ENCODE data around the gene TMEFF2.

Gene TMEFF2

GRCh38 chr2:192010073-192010472 lies 184.7 kb downstream of the TMEFF2 start:
- DNase-seq (ENCODE audit: low read depth) = no peak

GRCh38 chr2:192007581-192008228 lies 187.0 kb downstream of the TMEFF2 start:
- no peak for DNase-seq (ENCODE audit: low read depth)

DNA sequence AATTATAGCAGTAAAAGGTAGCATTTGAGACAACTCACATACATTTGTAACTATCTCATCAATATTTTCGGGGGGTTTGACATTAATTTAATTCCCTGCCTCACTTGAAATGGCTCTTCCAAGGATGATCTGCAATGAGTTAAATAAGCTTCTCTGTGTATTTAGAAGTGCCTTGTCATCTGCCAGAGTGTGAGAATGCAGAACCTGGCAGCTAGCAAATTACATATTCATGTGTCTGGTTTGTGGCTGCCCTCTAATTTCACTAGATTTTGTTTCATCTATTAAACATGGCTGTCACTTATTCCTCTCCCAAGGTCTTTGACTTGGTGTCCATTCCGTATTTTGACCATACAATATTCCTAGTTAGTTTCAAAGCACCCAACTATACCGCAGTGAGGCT lies 189.5 kb downstream of the TMEFF2 start:
- no peak for DNase-seq (ENCODE audit: low read depth)

DNA sequence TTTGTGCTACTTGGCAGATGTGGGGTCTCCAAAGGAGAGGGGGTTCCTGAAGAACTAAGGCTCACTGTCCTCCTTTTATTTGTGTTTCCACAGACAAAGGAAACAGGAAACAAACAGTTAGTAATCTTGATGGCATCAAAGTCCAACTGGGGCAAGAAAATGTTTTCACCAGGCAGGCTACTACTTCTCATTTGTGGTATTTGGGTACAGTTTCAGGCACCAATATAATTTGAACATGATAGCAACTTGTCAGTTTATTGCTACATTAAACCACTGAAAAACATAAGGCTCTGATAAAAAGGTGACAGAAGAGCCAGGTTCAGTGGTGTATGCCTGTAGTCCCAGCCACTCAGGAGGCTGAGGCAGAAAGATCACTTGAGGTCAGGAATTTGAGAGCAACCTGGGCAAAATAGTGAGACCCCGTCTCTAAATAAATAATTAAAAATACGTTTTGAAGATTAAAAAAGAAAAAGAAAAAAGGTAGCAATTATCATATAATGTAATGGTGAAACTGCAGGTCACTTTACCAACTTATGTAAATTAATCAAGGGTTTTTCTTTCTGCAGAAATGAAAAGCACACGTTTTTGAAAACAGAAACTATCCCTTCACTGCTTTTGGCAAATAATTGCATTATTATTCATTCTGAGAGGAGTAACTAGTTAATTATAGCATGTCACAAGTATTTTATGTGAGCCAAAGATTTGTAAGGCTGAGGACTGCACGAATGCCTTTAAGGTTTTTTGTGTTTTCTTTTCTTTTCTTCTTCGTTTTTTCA lies 190.4 kb downstream of the TMEFF2 start:
- no peak for DNase-seq (ENCODE audit: low read depth)

- DNase-seq (ENCODE audit: low read depth) = no peak
Measured at GRCh38 chr2:192002418-192002817, 192.3 kb downstream of the TMEFF2 start.

DNA sequence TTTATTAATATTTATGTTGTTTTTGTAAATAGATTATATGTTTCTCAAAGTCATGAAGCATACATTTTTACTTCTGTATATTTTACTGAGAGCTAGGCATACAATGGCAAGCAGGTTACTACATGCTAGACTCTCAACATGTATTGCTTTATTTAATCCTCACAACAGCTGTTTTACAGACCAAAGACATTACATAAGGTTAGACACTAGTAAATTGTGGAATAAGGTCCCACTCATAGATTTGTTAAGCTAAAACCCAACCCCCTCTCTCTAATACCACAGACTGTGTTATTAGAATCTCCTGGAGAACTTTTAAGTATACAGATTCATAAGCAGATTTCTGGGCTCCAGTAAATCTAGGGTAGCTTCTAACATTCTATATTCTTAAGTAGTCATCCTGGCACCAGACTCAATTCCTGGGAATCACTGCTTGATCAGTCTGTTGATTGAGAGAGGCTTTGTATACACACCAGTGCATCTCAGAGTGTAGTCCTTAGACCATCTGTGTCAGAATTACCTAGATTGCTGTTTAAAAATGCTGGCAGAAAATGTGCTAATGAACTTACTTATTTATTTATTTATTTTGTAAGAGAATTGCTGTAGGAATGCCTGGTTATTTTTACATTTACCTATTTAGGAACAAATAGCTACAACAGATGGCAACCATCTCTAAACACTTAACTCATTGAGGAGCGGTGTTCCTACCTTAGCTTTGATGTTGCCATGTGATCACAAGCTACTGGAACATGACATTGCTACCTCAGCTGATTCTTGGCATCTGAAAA lies 194.3 kb downstream of the TMEFF2 start:
- DNase-seq (ENCODE audit: low read depth) = no peak

DNA sequence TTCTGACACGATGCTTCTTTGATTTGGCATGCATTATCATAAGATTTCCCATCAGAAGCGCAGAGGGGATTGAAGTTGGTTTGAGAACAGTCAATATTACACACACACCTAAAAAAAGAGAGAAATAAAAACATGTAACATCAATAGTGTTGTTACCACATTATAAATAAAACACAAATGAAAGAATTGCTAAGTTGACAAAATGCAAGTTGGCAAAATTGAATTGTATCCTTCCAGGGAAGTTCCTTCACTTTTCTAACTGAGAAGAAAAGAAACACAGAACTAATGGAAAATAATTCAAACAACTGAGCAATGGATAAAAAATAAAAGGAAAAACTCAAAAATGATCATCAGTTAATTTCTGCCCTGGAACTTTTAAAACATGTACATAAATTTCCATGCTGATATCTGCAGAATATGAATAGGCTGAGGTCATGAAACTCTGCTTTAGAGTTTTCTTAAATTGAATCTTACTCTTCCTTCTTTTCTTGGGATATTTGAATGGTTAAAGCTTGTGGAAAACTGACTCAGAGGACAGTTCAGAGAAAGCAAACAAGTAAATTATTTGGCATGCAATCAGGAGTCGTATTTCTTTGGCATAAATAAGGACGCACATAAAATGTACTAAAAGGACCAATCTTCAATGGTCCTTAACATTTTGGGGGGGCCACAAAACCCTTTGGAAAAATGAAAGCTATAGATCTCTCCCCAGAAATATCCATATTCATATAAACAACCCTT lies 195.5 kb downstream of the TMEFF2 start:
- DNase-seq (ENCODE audit: low read depth) = no peak

DNA sequence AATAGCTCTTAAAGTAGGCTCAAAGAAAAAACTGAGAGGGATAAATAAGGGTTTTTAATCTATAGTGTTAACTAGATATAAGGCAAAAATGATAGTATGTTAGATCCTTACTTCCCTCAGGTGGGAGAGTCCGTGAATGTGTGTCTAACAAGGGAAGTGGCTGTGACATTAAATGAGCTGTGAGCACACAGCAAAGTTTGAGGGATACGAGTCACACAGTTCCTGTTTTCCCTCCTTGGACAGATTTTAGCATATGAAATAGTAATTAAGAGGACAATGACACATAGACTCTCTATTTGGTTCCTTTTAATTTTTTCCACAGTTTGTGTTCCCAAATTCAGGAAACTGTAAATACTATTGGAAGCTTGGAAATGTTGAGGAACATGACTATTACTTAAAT lies 199.4 kb downstream of the TMEFF2 start:
- DNase-seq (ENCODE audit: low read depth) = no peak

GRCh38 chr2:191994749-191995148 lies 200.0 kb downstream of the TMEFF2 start:
- DNase-seq (ENCODE audit: low read depth) = no peak

GRCh38 chr2:191991442-191991841 lies 203.3 kb downstream of the TMEFF2 start:
- DNase-seq (ENCODE audit: low read depth) = no peak

DNA sequence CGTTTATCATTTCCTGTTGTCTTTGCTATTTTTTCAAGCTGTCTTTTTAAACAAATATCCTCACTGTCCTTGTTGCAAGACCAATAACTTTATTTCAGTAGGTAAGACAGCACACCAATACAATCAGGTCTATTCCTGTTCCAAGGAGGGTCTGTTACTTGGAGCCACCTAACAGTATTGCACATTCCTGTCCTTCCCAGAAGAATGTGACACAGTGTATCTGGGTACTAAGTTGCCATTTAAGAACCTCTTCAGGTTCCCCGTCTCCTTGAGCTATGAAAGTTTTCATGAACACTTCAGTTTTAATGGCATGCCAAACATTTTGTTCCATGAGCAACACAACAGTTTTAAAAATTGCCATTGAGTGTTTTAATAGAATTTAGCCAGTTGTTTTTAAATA lies 209.0 kb downstream of the TMEFF2 start:
- DNase-seq (ENCODE audit: low read depth) = no peak

DNA sequence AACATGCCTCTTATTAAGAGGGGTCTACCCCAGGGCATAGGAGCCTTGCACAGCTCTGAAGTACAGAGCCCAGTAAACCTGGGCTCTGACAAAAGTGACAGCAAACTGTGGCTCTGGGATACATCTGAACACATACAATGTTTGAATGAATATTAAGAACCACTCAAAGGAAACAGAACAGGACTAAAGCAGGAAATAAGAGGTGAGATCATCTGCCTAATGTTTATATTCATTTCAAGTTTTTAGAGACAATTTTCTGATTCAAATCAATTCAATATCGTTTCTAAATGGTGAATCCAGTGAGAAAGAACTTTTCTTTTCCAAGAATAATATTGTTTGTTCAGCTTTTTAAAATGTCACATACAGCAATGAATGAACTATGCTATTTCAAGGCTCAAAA lies 211.1 kb downstream of the TMEFF2 start:
- DNase-seq (ENCODE audit: low read depth) = no peak

DNA sequence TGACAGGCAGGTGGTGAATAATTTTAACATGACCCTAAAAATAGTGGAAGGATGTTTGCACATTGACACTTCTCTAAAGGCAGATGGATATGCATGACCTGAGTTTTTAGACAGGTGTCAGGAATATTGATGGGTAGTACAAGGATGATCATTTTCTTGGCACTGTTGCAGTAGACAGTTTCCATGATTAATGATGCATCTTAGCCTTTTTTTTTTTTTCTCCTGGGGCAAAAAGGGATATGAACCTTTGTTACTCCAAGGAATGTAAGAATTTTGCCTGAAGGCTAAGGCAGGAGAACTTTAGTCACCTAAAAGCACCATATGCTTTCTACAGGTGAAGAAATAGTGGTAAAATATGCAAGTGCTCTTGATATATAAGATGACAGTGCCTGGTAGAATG lies 211.5 kb downstream of the TMEFF2 start:
- DNase-seq (ENCODE audit: low read depth) = no peak

DNA sequence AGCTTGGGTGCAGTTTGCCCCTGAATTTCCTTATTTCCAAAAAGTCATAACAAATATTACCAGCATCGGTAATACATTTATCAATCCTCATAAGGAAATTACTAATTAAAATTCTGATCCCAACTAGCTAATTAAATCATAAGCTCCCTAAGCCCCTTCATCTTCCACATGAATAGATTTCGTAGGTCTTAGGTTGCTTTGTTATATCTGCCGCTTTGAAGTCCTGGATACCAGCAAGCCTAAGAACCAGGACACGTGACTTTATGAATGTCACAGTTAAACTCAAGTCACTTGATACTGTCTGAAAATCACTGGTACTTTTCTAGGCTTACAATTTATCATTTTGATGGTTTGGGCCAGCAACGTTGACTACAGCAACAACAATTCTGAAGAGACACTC lies 213.0 kb downstream of the TMEFF2 start:
- no peak for DNase-seq (ENCODE audit: low read depth)

GRCh38 chr2:191980483-191980882 lies 214.2 kb downstream of the TMEFF2 start:
- no peak for DNase-seq (ENCODE audit: low read depth)

DNA sequence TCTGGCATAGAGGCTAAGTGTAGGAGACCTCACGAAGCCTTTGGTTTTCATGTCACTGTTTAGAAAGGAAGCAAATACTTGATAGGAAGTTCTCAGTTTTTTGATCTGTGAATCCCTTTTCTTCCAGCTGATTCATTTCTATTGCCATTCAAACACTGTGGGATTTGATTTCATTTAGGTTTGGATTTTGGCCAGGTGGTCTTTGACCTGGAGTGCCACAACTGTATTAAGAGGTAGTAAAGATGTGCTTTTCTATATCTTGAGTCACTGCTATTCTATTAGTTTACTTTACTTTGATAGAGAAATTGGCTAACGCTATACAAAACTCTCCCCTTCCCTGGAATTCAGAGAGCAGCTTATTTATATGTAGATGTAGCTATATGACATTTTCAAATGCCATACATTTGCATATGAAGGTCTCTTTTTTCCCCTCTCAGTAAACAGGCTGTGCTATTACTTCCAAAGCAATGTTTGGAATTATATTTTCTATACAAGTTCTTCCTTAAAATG lies 215.5 kb downstream of the TMEFF2 start:
- DNase-seq (ENCODE audit: low read depth) = no peak

DNA sequence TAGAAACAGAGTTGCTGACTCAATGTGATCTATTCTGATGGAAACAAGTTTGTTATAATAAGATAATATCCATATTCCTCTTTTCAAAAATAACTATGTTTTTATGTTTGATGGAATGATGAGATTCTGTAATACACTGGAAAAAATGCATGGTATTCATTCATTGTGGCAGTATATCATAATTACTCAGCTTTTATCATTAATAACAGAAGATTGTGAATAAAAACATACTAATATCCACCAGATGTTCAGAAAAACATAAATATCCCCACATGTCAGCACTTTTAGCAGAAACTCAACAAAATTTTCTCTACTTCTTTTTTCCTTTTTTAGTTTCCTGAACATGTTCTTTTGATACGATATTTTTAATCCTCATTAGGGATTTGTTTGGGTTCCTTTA lies 217.0 kb downstream of the TMEFF2 start:
- no peak for DNase-seq (ENCODE audit: low read depth)

DNA sequence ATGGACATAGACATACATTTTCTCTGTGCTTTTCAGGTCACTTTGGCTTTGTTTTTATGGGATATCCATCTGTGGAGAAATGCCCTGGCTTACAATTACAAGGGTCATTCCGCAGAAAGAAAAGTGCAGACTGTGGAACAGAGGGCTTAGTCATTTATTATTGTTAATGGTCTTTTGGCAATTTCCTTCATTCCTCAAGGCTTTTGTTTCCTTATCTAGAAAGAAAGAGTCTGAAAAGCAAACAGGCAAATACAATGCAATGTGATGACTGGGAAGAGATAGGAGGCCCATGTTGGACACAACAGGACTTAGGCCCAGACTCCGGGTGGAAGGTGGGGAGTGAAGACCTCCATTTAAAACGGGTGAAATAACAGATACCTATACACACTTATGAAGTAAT lies 218.3 kb downstream of the TMEFF2 start:
- DNase-seq (ENCODE audit: low read depth) = peak; percentile 28

DNA sequence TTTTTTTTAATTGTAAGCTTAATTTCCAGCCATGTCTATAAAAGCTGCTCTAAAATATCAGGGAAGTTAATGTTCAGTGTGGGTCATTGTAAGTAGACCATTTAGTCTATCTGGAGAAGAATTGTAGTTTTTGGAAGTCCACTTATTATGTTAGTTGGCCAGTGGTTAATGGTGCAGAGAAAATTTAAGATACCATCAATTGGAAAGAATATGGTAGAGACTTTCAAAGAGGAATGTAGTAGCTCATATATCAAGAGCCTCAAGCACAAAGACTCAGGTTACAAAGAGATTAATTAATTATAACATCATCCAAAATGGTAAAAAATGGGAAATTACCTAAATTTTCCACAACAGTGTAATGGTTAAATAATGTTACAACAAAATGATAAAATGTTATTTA lies 220.1 kb downstream of the TMEFF2 start:
- no peak for DNase-seq (ENCODE audit: low read depth)

- no peak for DNase-seq (ENCODE audit: low read depth)
Measured at GRCh38 chr2:191970867-191971266, 223.9 kb downstream of the TMEFF2 start.

GRCh38 chr2:191968120-191968519 lies 226.6 kb downstream of the TMEFF2 start:
- DNase-seq (ENCODE audit: low read depth) = no peak

DNA sequence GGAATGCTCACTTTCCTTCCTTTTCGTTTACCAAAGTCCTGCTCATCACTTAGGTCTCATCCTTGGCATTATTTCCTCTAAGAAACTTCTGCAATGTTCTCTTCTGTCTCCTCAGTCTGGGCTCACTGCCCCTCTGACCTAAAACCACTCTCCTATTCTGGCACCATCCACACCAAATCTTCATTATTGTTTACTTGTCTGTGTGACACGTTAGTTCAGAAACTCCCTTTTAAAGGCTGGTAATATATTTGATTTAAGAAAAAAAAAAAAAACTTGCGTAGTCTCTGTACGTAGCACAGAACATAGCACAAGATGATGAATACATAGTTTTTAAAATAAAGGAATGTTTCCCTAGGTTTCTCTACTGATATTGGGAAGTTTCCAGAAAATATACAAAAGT lies 229.0 kb downstream of the TMEFF2 start:
- no peak for DNase-seq (ENCODE audit: low read depth)

Measured in fibroblast of the conjunctiva (primary cell).